ENCODE measurements around the gene DLST. TPM values are rescaled to one million over a fixed set of nuclear protein-coding genes. Genes with fewer than 3 reads are reported as not detected.

Gene DLST
- total and polyA plus RNA-seq, 2 experiments from 2014 or later: 10.8 to 68.7 TPM

DNA sequence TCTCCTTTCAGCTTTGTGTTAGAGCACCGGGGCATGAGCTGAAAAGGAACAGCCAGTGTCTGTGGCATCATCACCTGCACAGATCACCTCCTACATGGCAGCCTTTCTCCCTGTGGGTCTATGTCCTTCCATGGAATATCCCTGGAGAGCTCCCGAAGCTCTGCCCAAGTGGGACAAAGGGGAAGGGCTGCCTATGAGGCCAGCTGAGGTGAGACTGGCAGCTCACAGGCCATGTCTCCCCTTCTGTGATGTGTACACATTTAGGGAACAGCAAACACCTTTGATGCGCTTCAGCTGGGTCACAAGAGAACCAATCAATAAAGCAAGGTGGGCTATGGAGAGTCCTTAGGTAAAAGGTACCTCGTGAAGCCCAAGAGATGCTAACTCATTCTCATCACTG lies 9.9 kb upstream of the DLST start:
- Histone ChIP-seq H3K4me2 (no peak overlapping the region), H3K27ac (no peak overlapping the region), H3K27me3 (peaks cover 12% of the 10 kb centered on the region), H4K20me1 (ENCODE audit: insufficient read depth, poor library complexity, severe bottlenecking) (no peaks in the 10 kb centered on the region), H3K79me2 (no peaks in the 10 kb centered on the region), H3K4me1 (ENCODE audit: insufficient read depth) (no peaks in the 10 kb centered on the region), H3K4me3 (no peak overlapping the region), H3K9me3 (ENCODE audit: low read depth) (no peaks in the 10 kb centered on the region), H3K9me2 (replicated peaks; ENCODE audit: insufficient read depth) (no peaks in the 10 kb centered on the region), H2AFZ (no peak overlapping the region), H3K36me3 (replicated peaks; ENCODE audit: insufficient read depth, low read depth) (no peaks in the 10 kb centered on the region)
- no peak for DNase-seq (ENCODE audit: low spot score)
- no peak for TF ChIP-seq EZH2 (IDR thresholded peaks at IDR 0.05; ENCODE audit: borderline replicate concordance)
- TF ChIP-seq EZH2phosphoT487 (IDR thresholded peaks at IDR 0.05; ENCODE audit: low read depth, severe bottlenecking, unreplicated experiment): no peak
- TF ChIP-seq, protein P1, sequence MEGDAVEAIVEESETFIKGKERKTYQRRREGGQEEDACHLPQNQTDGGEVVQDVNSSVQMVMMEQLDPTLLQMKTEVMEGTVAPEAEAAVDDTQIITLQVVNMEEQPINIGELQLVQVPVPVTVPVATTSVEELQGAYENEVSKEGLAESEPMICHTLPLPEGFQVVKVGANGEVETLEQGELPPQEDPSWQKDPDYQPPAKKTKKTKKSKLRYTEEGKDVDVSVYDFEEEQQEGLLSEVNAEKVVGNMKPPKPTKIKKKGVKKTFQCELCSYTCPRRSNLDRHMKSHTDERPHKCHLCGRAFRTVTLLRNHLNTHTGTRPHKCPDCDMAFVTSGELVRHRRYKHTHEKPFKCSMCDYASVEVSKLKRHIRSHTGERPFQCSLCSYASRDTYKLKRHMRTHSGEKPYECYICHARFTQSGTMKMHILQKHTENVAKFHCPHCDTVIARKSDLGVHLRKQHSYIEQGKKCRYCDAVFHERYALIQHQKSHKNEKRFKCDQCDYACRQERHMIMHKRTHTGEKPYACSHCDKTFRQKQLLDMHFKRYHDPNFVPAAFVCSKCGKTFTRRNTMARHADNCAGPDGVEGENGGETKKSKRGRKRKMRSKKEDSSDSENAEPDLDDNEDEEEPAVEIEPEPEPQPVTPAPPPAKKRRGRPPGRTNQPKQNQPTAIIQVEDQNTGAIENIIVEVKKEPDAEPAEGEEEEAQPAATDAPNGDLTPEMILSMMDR (IDR thresholded peaks at IDR 0.05; ENCODE audit: poor library complexity): no peak
- WGBS (ENCODE audit: low lambda C conversion rate, missing lambda C conversion rate): 90% methylated on average over 4 of the region's 4 CpGs

DNA sequence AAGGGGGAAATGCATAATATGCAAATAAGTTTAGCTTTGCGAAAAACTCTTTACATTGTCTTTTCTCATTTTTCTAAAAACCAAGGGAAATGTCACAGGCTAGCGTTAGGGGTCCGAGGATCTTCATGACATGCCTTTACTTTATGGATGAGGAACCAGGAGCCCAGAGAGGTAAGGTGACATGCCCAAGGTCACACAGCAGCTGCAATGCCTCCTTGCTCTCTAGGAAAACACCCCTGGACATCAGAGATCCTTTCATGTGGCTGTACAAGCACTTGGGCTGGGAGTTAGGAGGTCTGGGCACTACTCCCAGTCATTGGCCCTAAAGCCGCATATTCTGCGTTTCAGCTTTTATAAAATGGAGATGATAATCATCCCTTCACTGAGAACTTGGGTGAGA lies 6.5 kb upstream of the DLST start:
- TF ChIP-seq EZH2 (IDR thresholded peaks at IDR 0.05; ENCODE audit: borderline replicate concordance) (no peak), EZH2phosphoT487 (IDR thresholded peaks at IDR 0.05; ENCODE audit: low read depth, severe bottlenecking, unreplicated experiment) (no peak)
- TF ChIP-seq, protein P1 (IDR thresholded peaks at IDR 0.05; ENCODE audit: poor library complexity): no peak
- Histone ChIP-seq H3K27ac (no peak overlapping the region), H3K4me1 (ENCODE audit: insufficient read depth) (peaks cover 8% of the 10 kb centered on the region), H3K4me2 (no peak overlapping the region), H3K27me3 (peaks cover 12% of the 10 kb centered on the region), H4K20me1 (ENCODE audit: insufficient read depth, poor library complexity, severe bottlenecking) (no peaks in the 10 kb centered on the region), H2AFZ (no peak overlapping the region), H3K36me3 (replicated peaks; ENCODE audit: insufficient read depth, low read depth) (no peaks in the 10 kb centered on the region), H3K79me2 (no peaks in the 10 kb centered on the region), H3K4me3 (no peak overlapping the region), H3K9me3 (ENCODE audit: low read depth) (no peaks in the 10 kb centered on the region), H3K9me2 (replicated peaks; ENCODE audit: insufficient read depth) (no peaks in the 10 kb centered on the region)
- WGBS (ENCODE audit: low lambda C conversion rate, missing lambda C conversion rate): 94% methylated on average over 5 of the region's 5 CpGs
- DNase-seq (ENCODE audit: low spot score): no peak

DNA sequence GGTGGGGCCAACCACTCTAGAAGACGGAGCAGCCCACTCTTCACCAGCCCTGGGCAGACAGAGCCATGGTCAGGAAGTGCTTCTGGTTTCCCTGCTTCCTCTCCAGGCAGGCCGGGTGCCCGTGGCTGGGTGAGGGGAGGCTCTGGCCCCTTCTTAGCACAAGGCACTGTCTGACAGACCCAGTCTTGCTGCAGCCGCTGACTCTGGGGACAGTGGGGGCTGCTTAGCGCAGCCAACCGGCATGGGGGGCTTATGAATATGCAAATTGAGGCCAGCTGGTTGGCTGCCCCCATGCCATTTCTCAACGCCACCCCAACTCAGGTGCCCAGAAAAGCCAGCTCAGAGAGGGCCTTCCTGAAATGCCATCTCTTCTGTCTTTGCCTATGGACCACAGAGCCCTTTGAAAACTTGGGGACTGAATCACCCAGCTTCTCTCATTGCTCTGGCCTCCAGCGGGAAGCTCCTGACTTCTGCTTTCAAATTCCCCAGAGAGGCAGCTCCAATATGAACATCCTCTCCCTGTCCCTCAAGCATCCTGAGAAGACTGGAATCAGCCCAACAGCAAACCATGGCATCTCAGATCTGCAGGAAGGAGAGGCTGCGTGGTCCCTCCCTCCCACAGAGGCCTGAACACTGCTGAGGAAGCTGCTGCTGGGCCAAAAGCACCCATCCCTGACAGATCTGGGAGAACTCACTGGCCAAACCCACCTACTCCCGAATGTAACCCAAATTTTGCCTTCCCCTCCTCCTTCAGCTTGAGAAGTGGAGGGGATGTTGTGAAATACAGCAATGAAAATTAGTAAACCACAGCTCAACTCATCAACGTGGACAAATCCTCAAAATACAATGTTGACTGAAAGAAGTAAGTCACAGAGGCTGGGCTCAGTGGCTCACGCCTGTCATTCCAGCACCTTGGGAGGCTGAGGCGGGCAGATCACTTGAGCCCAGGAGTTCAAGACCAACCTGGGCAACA lies 5.5 kb upstream of the DLST start, which contains the start of gene PROX2:
Gene PROX2, minus strand, starts transcription at position 205 of the 973 bp plus-strand sequence. CDS start 12,311 bp downstream, outside the sequence.
- Histone ChIP-seq H3K36me3 (replicated peaks; ENCODE audit: insufficient read depth, low read depth) (no peaks in the 10 kb centered on the region), H3K27ac (no peak within 1 kb of the TSS), H2AFZ (no peak within 1 kb of the TSS), H3K9me2 (replicated peaks; ENCODE audit: insufficient read depth) (no peaks in the 10 kb centered on the region), H4K20me1 (ENCODE audit: insufficient read depth, poor library complexity, severe bottlenecking) (no peaks in the 10 kb centered on the region), H3K4me3 (no peak within 1 kb of the TSS), H3K27me3 (peaks cover 12% of the 10 kb centered on the region), H3K79me2 (no peaks in the 10 kb centered on the region), H3K4me2 (no peak within 1 kb of the TSS), H3K9me3 (ENCODE audit: low read depth) (no peaks in the 10 kb centered on the region), H3K4me1 (ENCODE audit: insufficient read depth) (peaks cover 17% of the 10 kb centered on the region)
- 72% methylated on average over 13 of the region's 13 CpGs for WGBS (ENCODE audit: low lambda C conversion rate, missing lambda C conversion rate)
- TF ChIP-seq EZH2phosphoT487 (IDR thresholded peaks at IDR 0.05; ENCODE audit: low read depth, severe bottlenecking, unreplicated experiment) (no peak), EZH2 (IDR thresholded peaks at IDR 0.05; ENCODE audit: borderline replicate concordance) (no peak)
- TF ChIP-seq, protein P1 (IDR thresholded peaks at IDR 0.05; ENCODE audit: poor library complexity): no peak
- DNase-seq (ENCODE audit: low spot score): no peak

Data from hepatocyte (in vitro differentiated cells).